Measurements from ENCODE around the gene GNAT3.

Gene GNAT3

GRCh38 chr7:80460857-80461256 lies 51.0 kb downstream of the GNAT3 start:
- DNase-seq = no peak

- DNase-seq = no peak
Measured at GRCh38 chr7:80459776-80460510, 51.9 kb downstream of the GNAT3 start.

GRCh38 chr7:80458822-80459725 lies 52.8 kb downstream of the GNAT3 start:
- DNase-seq = no peak

- no peak for DNase-seq
Measured at GRCh38 chr7:80453699-80454340, 58.0 kb downstream of the GNAT3 start.

GRCh38 chr7:80450621-80451308 lies 61.1 kb downstream of the GNAT3 start:
- DNase-seq = no peak

- no peak for DNase-seq
Measured at GRCh38 chr7:80449836-80450235, 62.0 kb downstream of the GNAT3 start.

- DNase-seq = no peak
Measured at GRCh38 chr7:80445351-80445750, 66.5 kb downstream of the GNAT3 start.

- no peak for DNase-seq
Measured at GRCh38 chr7:80444811-80445210, 67.1 kb downstream of the GNAT3 start.

- DNase-seq = no peak
Measured at GRCh38 chr7:80443325-80443724, 68.5 kb downstream of the GNAT3 start.

- DNase-seq = no peak
Measured at GRCh38 chr7:80440883-80441282, 71.0 kb downstream of the GNAT3 start.

GRCh38 chr7:80439894-80440821 lies 71.7 kb downstream of the GNAT3 start:
- no peak for DNase-seq

- DNase-seq = no peak
Measured at GRCh38 chr7:80435521-80435920, 76.3 kb downstream of the GNAT3 start.

GRCh38 chr7:80434047-80434446 lies 77.8 kb downstream of the GNAT3 start:
- DNase-seq = no peak

GRCh38 chr7:80432166-80432565 lies 79.7 kb downstream of the GNAT3 start:
- no peak for DNase-seq

- no peak for DNase-seq
Measured at GRCh38 chr7:80429181-80429580, 82.7 kb downstream of the GNAT3 start.

- no peak for DNase-seq
Measured at GRCh38 chr7:80428161-80429054, 83.5 kb downstream of the GNAT3 start.

- no peak for DNase-seq
Measured at GRCh38 chr7:80427218-80427617, 84.6 kb downstream of the GNAT3 start.

GRCh38 chr7:80420876-80421275 lies 91.0 kb downstream of the GNAT3 start:
- no peak for DNase-seq

GRCh38 chr7:80417211-80417793 lies 94.6 kb downstream of the GNAT3 start:
- no peak for DNase-seq

GRCh38 chr7:80415522-80415921 lies 96.3 kb downstream of the GNAT3 start:
- no peak for DNase-seq
